MM.1S (cell line): ENCODE data around the gene ZFX.

ENCODE experiments used
- DNase-seq: peaks from one replicate; pipeline ENCODE4 v3.0.0-alpha.2; 2015
- H2AFZ ChIP-seq: fragments of 300-600 bp; sonication (generic); 2 replicates; pipeline ENCODE4 v1.6.0; 2016; ENCODE audit warnings: antibody characterized with exemption, low read length
- H3F3A ChIP-seq: fragments of 300-600 bp; sonication (generic); 2 replicates; pipeline ENCODE4 v1.6.1; 2016; ENCODE audit warnings: mild to moderate bottlenecking, antibody characterized with exemption, low read length, moderate library complexity, mixed read lengths; ENCODE audit not compliant: insufficient read depth
- H3K27ac ChIP-seq: fragments of 300-600 bp; sonication (generic); 2 replicates; pipeline ENCODE4 v1.5.1; 2016; ENCODE audit warnings: mild to moderate bottlenecking, low read length
- H3K27me3 ChIP-seq: fragments of 300-600 bp; sonication (generic); replicated peaks from 2 replicates; pipeline ENCODE4 v1.6.0; 2016; ENCODE audit warnings: low read length; ENCODE audit not compliant: insufficient read depth
- H3K36me3 ChIP-seq: fragments of 300-600 bp; sonication (generic); replicated peaks from 2 replicates; pipeline ENCODE4 v1.6.1; 2016; ENCODE audit warnings: mild to moderate bottlenecking, low read length, mixed read lengths; ENCODE audit not compliant: insufficient read depth
- H3K4me1 ChIP-seq: fragments of 300-600 bp; sonication (generic); 2 replicates; pipeline ENCODE4 v1.6.1; 2016; ENCODE audit warnings: low read length, mixed read lengths
- H3K4me2 ChIP-seq: fragments of 300-600 bp; sonication (generic); 2 replicates; pipeline ENCODE4 v1.6.0; 2016; ENCODE audit warnings: low read depth, low read length
- H3K4me3 ChIP-seq: fragments of 300-600 bp; sonication (generic); 2 replicates; pipeline ENCODE4 v1.5.1; 2016; ENCODE audit warnings: low read length, mixed read lengths
- H3K79me2 ChIP-seq: fragments of 300-600 bp; sonication (generic); 2 replicates; pipeline ENCODE4 v1.6.1; 2016; ENCODE audit warnings: mixed run types, low read length, mixed read lengths
- H3K9ac ChIP-seq: fragments of 300-600 bp; sonication (generic); 2 replicates; pipeline ENCODE4 v1.6.1; 2016; ENCODE audit warnings: low read length, mixed read lengths
- H3K9me2 ChIP-seq: fragments of 300-600 bp; sonication (generic); replicated peaks from 2 replicates; pipeline ENCODE4 v1.6.1; 2016; ENCODE audit warnings: mild to moderate bottlenecking, low read length, mixed read lengths; ENCODE audit not compliant: insufficient read depth
- H3K9me3 ChIP-seq: fragments of 300-600 bp; sonication (generic); replicated peaks from 2 replicates; pipeline ENCODE4 v1.6.1; 2016; ENCODE audit warnings: mild to moderate bottlenecking, low read length, mixed read lengths; ENCODE audit not compliant: insufficient read depth
- H4K20me1 ChIP-seq: fragments of 300-600 bp; sonication (generic); 2 replicates; pipeline ENCODE4 v1.6.1; 2016; ENCODE audit warnings: mild to moderate bottlenecking, low read length, moderate library complexity, mixed read lengths; ENCODE audit not compliant: insufficient read depth
- EZH2 ChIP-seq: fragments of 300-600 bp; sonication (generic); optimal IDR thresholded peaks from 2 replicates; pipeline ENCODE3; 2017; ENCODE audit warnings: low read depth, mild to moderate bottlenecking, antibody characterized with exemption, low read length, mixed read lengths
- EZH2phosphoT487 ChIP-seq: fragments of 300-600 bp; sonication (generic); IDR thresholded peaks from 2 replicates; pipeline ENCODE4 v1.6.1; 2018; ENCODE audit warnings: antibody characterized with exemption, low read length
- TF ChIP-seq, protein P1 (sequence below): fragments of 300-600 bp; sonication (generic); IDR thresholded peaks from 2 replicates; pipeline ENCODE4 v1.5.1; 2016; ENCODE audit warnings: antibody characterized with exemption, low read length, mixed read lengths

Gene ZFX

DNA sequence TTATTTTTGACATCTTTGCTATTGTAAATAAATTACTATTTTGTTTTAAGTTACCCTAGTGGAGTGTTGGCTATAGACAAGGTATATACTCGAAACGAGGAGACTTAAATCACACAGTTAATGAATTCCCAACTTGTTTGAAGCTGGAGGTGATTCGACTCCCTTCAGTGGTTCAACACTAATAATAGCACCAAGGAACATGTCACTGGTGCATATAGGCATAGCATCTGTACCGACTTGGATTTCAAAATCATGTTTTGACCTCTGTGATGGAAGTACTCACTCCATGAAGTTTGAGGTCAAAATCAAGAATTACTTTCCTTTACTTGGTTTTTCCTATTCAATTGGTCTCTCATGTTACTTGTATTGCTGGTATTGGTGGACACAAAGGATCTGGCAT lies 66.5 kb downstream of the ZFX start:
- no peaks in the 10 kb centered on the region for H3F3A ChIP-seq
- no peak overlapping the region for H3K27ac ChIP-seq
- no peaks in the 10 kb centered on the region for H3K9me3 ChIP-seq
- TF ChIP-seq EZH2phosphoT487, result no peak
- TF ChIP-seq, protein P1, sequence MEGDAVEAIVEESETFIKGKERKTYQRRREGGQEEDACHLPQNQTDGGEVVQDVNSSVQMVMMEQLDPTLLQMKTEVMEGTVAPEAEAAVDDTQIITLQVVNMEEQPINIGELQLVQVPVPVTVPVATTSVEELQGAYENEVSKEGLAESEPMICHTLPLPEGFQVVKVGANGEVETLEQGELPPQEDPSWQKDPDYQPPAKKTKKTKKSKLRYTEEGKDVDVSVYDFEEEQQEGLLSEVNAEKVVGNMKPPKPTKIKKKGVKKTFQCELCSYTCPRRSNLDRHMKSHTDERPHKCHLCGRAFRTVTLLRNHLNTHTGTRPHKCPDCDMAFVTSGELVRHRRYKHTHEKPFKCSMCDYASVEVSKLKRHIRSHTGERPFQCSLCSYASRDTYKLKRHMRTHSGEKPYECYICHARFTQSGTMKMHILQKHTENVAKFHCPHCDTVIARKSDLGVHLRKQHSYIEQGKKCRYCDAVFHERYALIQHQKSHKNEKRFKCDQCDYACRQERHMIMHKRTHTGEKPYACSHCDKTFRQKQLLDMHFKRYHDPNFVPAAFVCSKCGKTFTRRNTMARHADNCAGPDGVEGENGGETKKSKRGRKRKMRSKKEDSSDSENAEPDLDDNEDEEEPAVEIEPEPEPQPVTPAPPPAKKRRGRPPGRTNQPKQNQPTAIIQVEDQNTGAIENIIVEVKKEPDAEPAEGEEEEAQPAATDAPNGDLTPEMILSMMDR, result no peak
- TF ChIP-seq EZH2, result no peak
- H3K27me3 ChIP-seq, result no peaks in the 10 kb centered on the region
- no peak overlapping the region for H2AFZ ChIP-seq
- DNase-seq, result no peak
- H3K4me1 ChIP-seq, result no peaks in the 10 kb centered on the region
- H3K79me2 ChIP-seq, result no peaks in the 10 kb centered on the region
- no peak overlapping the region for H3K4me2 ChIP-seq
- no peaks in the 10 kb centered on the region for H3K36me3 ChIP-seq
- no peaks in the 10 kb centered on the region for H3K9me2 ChIP-seq
- no peak overlapping the region for H3K9ac ChIP-seq
- no peaks in the 10 kb centered on the region for H4K20me1 ChIP-seq
- H3K4me3 ChIP-seq, result no peak overlapping the region

DNA sequence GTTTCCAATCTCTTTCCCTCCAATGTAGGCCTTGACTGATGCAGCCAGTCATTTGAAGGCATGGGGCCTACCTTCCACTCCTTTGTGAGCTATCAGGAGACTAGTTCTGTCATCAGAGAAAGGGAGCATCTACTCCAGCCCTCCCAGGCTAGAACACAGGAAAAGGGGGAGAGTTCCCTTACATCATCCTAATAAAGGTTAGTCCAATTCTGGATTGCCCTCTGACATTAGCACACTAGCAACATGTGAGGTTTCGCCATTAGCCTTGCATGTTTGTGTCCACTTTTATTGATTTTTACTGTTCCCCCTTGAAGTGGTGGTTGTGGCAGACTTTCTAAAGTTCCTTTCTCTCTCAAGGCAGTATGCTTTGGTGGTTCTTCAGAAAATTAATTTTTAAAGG lies 67.3 kb downstream of the ZFX start:
- no peaks in the 10 kb centered on the region for H3K4me1 ChIP-seq
- no peaks in the 10 kb centered on the region for H3F3A ChIP-seq
- H3K9me2 ChIP-seq, result no peaks in the 10 kb centered on the region
- H2AFZ ChIP-seq, result no peak overlapping the region
- no peaks in the 10 kb centered on the region for H3K79me2 ChIP-seq
- no peaks in the 10 kb centered on the region for H3K36me3 ChIP-seq
- TF ChIP-seq, protein P1, result no peak
- TF ChIP-seq EZH2phosphoT487, result no peak
- no peak for TF ChIP-seq EZH2
- H3K27me3 ChIP-seq, result no peaks in the 10 kb centered on the region
- H4K20me1 ChIP-seq, result no peaks in the 10 kb centered on the region
- H3K27ac ChIP-seq, result no peak overlapping the region
- H3K9me3 ChIP-seq, result no peaks in the 10 kb centered on the region
- no peak overlapping the region for H3K4me2 ChIP-seq
- H3K9ac ChIP-seq, result no peak overlapping the region
- no peak for DNase-seq
- no peak overlapping the region for H3K4me3 ChIP-seq

DNA sequence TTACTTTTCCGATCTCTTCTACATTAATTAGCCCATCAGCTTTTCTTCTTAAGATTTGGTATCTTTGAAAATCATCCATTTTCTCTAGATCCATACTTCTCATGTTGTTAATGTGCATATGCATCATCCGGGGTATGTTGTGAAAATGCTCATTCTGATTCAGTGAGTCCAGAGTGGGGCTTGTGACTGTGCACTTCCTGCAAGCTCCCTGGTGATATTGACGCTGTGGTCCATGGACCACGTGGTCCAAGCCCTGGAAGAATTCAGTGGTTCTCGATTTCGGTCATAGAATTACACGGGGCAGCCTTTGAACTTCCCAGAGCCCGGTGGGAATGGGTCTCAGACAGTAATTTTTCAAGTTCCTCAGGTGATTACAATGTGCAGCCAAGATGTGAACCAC lies 69.8 kb downstream of the ZFX start:
- Histone ChIP-seq H3K9ac (no peak overlapping the region), H2AFZ (no peak overlapping the region), H3K4me1 (no peaks in the 10 kb centered on the region), H3K27ac (no peak overlapping the region), H4K20me1 (no peaks in the 10 kb centered on the region), H3K9me3 (no peaks in the 10 kb centered on the region), H3K79me2 (no peaks in the 10 kb centered on the region), H3K27me3 (no peaks in the 10 kb centered on the region), H3F3A (no peaks in the 10 kb centered on the region), H3K4me2 (no peak overlapping the region), H3K36me3 (no peaks in the 10 kb centered on the region), H3K4me3 (no peak overlapping the region), H3K9me2 (no peaks in the 10 kb centered on the region)
- TF ChIP-seq EZH2 (no peak), EZH2phosphoT487 (no peak)
- TF ChIP-seq, protein P1, result no peak
- DNase-seq, result no peak

DNA sequence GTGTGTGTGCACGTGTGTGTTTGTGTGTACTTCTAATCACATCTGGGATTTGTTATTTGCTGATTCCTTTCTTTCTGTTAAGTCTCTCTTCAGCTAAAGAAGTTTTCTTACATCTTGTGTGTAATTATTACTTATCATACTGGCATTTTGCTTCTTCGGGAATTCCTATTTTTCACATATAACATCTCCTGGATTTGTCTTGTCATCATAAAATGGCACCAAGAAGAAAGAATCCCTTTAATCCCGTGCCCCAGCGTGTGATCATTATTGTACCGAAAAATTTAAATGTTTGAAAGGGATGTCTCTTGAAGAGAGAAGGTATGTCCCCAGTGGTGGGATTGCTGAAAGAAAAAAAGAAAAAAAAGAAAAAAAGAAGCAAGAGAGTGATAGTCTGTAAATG lies 72.3 kb downstream of the ZFX start:
- Histone ChIP-seq H3K4me2 (no peak overlapping the region), H4K20me1 (no peaks in the 10 kb centered on the region), H3K27ac (no peak overlapping the region), H3K36me3 (no peaks in the 10 kb centered on the region), H3F3A (no peaks in the 10 kb centered on the region), H3K4me1 (no peaks in the 10 kb centered on the region), H3K79me2 (no peaks in the 10 kb centered on the region), H2AFZ (no peak overlapping the region), H3K4me3 (no peak overlapping the region), H3K9ac (no peak overlapping the region), H3K9me3 (no peaks in the 10 kb centered on the region), H3K9me2 (no peaks in the 10 kb centered on the region), H3K27me3 (no peaks in the 10 kb centered on the region)
- TF ChIP-seq EZH2, result no peak
- TF ChIP-seq, protein P1, result no peak
- no peak for TF ChIP-seq EZH2phosphoT487
- DNase-seq, result no peak
